K562 (cell line): ENCODE data around the gene ZGLP1. TPM values are rescaled to one million over a fixed set of nuclear protein-coding genes. Genes with fewer than 3 reads are reported as not detected.

Source experiments
- ATAC-seq: fragments of 200-7000 bp; cut with Tn5 transposase; 3 replicates; pipeline ENCODE4 v1.9.1; 2020; ENCODE audit warnings: moderate library complexity
- BruUV-seq: library from RNA; stranded (reverse); fragments of 400-500 nt; replicated peaks from 2 replicates; lab custom pipeline; 2021; lab: Mats Ljungman, UMichigan
- CTCF ChIA-PET: fragments of 300-600 bp; formaldehyde crosslinking; extraction: SDS; loops from one replicate; lab custom pipeline; 2021; ENCODE audit warnings: low intra/inter-chr PET ratio; lab: Yijun Ruan, JAX
- POLR2A ChIA-PET: fragments of 300-600, 350-650 bp; sonication (Branson Sonifier 250); formaldehyde crosslinking; extraction: SDS; loops from one replicate; lab custom pipeline; 2021; ENCODE audit warnings: antibody characterized with exemption, inconsistent platforms; lab: Yijun Ruan, JAX
- DNase-seq, 4 experiments: peaks; one replicate each; pipeline versions ENCODE4 v3.0.0 to v3.0.0-alpha.2; 2011 to 2018; ENCODE audit warnings: low spot score in 3 of 4, mixed read lengths in 3 of 4; ENCODE audit errors: extremely low read depth in 1 of 4
- FAIRE-seq: peaks from 2 replicates; lab custom pipeline; 2011; peaks lifted over from hg19 to GRCh38; lab: Jason Lieb, UNC
- H2AFZ ChIP-seq: 2 replicates; pipeline ENCODE4 v1.6.0; 2011; ENCODE audit warnings: low read depth, low read length, control low read depth, inconsistent platforms
- H3K27ac ChIP-seq: fragments of 200-600 bp; 3 replicates; pipeline ENCODE4 v1.8.0; 2011; ENCODE audit warnings: low read depth, mild to moderate bottlenecking, control low read depth, inconsistent platforms, low read length, moderate library complexity, mixed read lengths; ENCODE audit errors: extremely low read depth
- H3K27me3 ChIP-seq, 2 experiments: fragments of 300-600 bp in 1 of 2; 2 replicates in 1 of 2; 3 replicates in 1 of 2; pipeline versions ENCODE4 v1.6.0 to v1.8.0; 2011; ENCODE audit warnings: inconsistent platforms in 2 of 2, low read length in 2 of 2, mild to moderate bottlenecking in 1 of 2, mixed read lengths in 1 of 2, moderate library complexity in 1 of 2; ENCODE audit not compliant: control insufficient read depth in 2 of 2, insufficient read depth in 2 of 2
- H3K36me3 ChIP-seq: fragments of 300-600 bp; 3 replicates; pipeline ENCODE4 v1.8.0; 2011; ENCODE audit warnings: mild to moderate bottlenecking, low read length, inconsistent platforms; ENCODE audit not compliant: control insufficient read depth, insufficient read depth
- H3K4me1 ChIP-seq, 2 experiments: fragments of 200-600 bp in 1 of 2; replicated peaks in 1 of 2; 2 replicates in 1 of 2; 3 replicates in 1 of 2; pipeline versions ENCODE4 v1.5.1 to v1.8.0; 2011; ENCODE audit warnings: inconsistent platforms in 2 of 2, low read length in 2 of 2, mild to moderate bottlenecking in 1 of 2, mixed read lengths in 1 of 2, moderate library complexity in 1 of 2; ENCODE audit not compliant: control insufficient read depth in 2 of 2, insufficient read depth in 2 of 2
- H3K4me2 ChIP-seq: 2 replicates; pipeline ENCODE4 v1.6.1; 2011; ENCODE audit warnings: low read length, control low read depth, inconsistent platforms, mixed read lengths; ENCODE audit not compliant: insufficient read depth
- H3K4me3 ChIP-seq: fragments of 200-600 bp; sonication (generic), shearing (Covaris generic); 2 replicates; pipeline ENCODE4 v1.5.1; 2016; ENCODE audit warnings: control low read depth, inconsistent platforms
- H3K79me2 ChIP-seq: fragments of 200-600 bp; 3 replicates; pipeline ENCODE4 v1.8.0; 2011; ENCODE audit warnings: low read length, inconsistent platforms; ENCODE audit not compliant: control insufficient read depth, insufficient read depth
- H3K9ac ChIP-seq, 2 experiments: 2 replicates each; pipeline versions ENCODE4 v1.6.0 to v1.6.1; 2011; ENCODE audit warnings: low read depth in 2 of 2, low read length in 2 of 2, control low read depth in 1 of 2, inconsistent platforms in 1 of 2, mild to moderate bottlenecking in 1 of 2, mixed read lengths in 1 of 2; ENCODE audit not compliant: insufficient read depth in 1 of 2
- H3K9me1 ChIP-seq: one replicate; pipeline ENCODE4 v1.6.0; 2011; ENCODE audit warnings: inconsistent platforms, mild to moderate bottlenecking, low read length, moderate library complexity; ENCODE audit not compliant: control insufficient read depth, insufficient read depth
- H3K9me3 ChIP-seq: replicated peaks from 2 replicates; pipeline ENCODE4 v1.5.1; 2011; ENCODE audit warnings: low read depth, low read length, inconsistent platforms; ENCODE audit not compliant: control insufficient read depth, insufficient read depth
- H4K20me1 ChIP-seq: replicated peaks from 2 replicates; pipeline ENCODE4 v1.6.1; 2011; ENCODE audit warnings: low read length, inconsistent platforms, mixed read lengths; ENCODE audit not compliant: control insufficient read depth, insufficient read depth
- ATF3 ChIP-seq, 2 experiments: fragments of 450-650 bp in 1 of 2; sonication (generic) in 1 of 2; formaldehyde crosslinking in 1 of 2; IDR thresholded peaks in 1 of 2; conservative IDR thresholded peaks in 1 of 2; 2 replicates each; pipeline versions ENCODE4 v1.6.1 to v1.8.1; 2016 to 2023; ENCODE audit warnings: mild to moderate bottlenecking in 2 of 2, moderate library complexity in 2 of 2, inconsistent platforms in 1 of 2, missing genetic modification reagents in 1 of 2
- HSF4 ChIP-seq: fragments of 250-450 bp; sonication (Bioruptor Pico); IDR thresholded peaks from 2 replicates; pipeline ENCODE4 v2.1.2; 2022; ENCODE audit warnings: mild to moderate bottlenecking, moderate library complexity, borderline replicate concordance
- IFI16 ChIP-seq: fragments of 250-450 bp; sonication (Bioruptor Pico); IDR thresholded peaks from 2 replicates; pipeline ENCODE4 v2.1.2; 2022; ENCODE audit warnings: mild to moderate bottlenecking, inconsistent platforms
- RBM22 ChIP-seq: fragments of 200-400 bp; formaldehyde crosslinking; IDR thresholded peaks from 2 replicates; pipeline ENCODE4 v1.6.1; 2018; ENCODE audit warnings: low read length, low read depth; ENCODE audit not compliant: poor library complexity, severe bottlenecking
- SP1 ChIP-seq: sonication (generic); formaldehyde crosslinking; IDR thresholded peaks from 2 replicates; pipeline ENCODE4 v1.8.1; 2022; ENCODE audit warnings: mild to moderate bottlenecking, missing genetic modification reagents
- TCF7 ChIP-seq: sonication (generic); IDR thresholded peaks from 2 replicates; pipeline ENCODE4 v1.6.1; 2016; ENCODE audit warnings: antibody characterized with exemption, borderline replicate concordance
- ZBTB33 ChIP-seq: sonication (generic); formaldehyde crosslinking; IDR thresholded peaks from 2 replicates; pipeline ENCODE4 v1.8.1; 2023; ENCODE audit warnings: mild to moderate bottlenecking, missing genetic modification reagents
- ZNF124 ChIP-seq: sonication (generic); formaldehyde crosslinking; IDR thresholded peaks from 2 replicates; pipeline ENCODE4 v1.8.1; 2022; ENCODE audit warnings: missing genetic modification reagents
- ZNF77 ChIP-seq: fragments of 250-450 bp; sonication (Bioruptor Pico); IDR thresholded peaks from 2 replicates; pipeline ENCODE4 v1.5.0; 2020
- ZNF830 ChIP-seq: fragments of 250-450 bp; sonication (Bioruptor Pico); IDR thresholded peaks from 2 replicates; pipeline ENCODE4 v1.5.0; 2021; ENCODE audit warnings: mild to moderate bottlenecking
- WGBS: fragments of 100-300 bp; shearing (Covaris generic); methylation state at CpG from one replicate; pipeline ENCODE4 v1.1.6; 2016; ENCODE audit warnings: low coverage, mixed read lengths; ENCODE audit not compliant: insufficient coverage; ENCODE audit errors: missing lambda C conversion rate; 5-methylcytosine and 5-hydroxymethylcytosine counted together
- in situ Hi-C: fragments of 300-500 bp; cut with MboI; formaldehyde crosslinking; loops from 4 replicates; pipeline ENCODE4 v1.15.0; 2018; ENCODE audit warnings: inconsistent platforms, mixed read lengths
- intact Hi-C: fragments of 100-400 bp; cut with micrococcal nuclease; formaldehyde crosslinking; loops from 2 replicates; pipeline ENCODE4 v1.14.2; 2022
- polyA plus RNA-seq, 8 experiments: library from polyadenylated mRNA; depleted of rRNA in 4 of 8; stranded (reverse) in 5 of 8; unstranded in 3 of 8; fragments of >200 nt; fragmentation: Nextera tagmentation in 2 of 8; fragmentation: Illumina TruSeq in 1 of 8; extraction: Ambion mirVana in 2 of 8; extraction: Trizol in 1 of 8; gene quantifications; 2 replicates each; pipeline versions ENCODE4 v1.2.1 to v1.2.3, GENCODE V29; 2011 to 2014; ENCODE audit warnings: inconsistent platforms in 1 of 8, missing spikeins in 1 of 8
- total RNA-seq, 7 experiments: library from RNA; depleted of rRNA in 6 of 7; stranded (reverse); fragments of >200 nt in 6 of 7; fragmentation: Illumina TruSeq in 2 of 7; extraction: Trizol in 2 of 7; gene quantifications; 2 replicates each; pipeline versions ENCODE4 v1.2.1 to v1.2.3, GENCODE V29; 2011 to 2021; ENCODE audit warnings: low replicate concordance in 1 of 7
- TF ChIP-seq, protein P1 (sequence below): fragments of 200-800 bp; sonication (Bioruptor generic); IDR thresholded peaks from 2 replicates; pipeline ENCODE4 v1.6.1; 2016; ENCODE audit warnings: missing genetic modification characterization, missing compliant biosample characterization

The ZGLP1 gene
- total and polyA plus RNA-seq, 9 of the 15 experiments (the other 6 are each of a cell fraction or from before 2014, with no cell fraction given): 0.24 to 4.5 (median 2.2) TPM

DNA sequence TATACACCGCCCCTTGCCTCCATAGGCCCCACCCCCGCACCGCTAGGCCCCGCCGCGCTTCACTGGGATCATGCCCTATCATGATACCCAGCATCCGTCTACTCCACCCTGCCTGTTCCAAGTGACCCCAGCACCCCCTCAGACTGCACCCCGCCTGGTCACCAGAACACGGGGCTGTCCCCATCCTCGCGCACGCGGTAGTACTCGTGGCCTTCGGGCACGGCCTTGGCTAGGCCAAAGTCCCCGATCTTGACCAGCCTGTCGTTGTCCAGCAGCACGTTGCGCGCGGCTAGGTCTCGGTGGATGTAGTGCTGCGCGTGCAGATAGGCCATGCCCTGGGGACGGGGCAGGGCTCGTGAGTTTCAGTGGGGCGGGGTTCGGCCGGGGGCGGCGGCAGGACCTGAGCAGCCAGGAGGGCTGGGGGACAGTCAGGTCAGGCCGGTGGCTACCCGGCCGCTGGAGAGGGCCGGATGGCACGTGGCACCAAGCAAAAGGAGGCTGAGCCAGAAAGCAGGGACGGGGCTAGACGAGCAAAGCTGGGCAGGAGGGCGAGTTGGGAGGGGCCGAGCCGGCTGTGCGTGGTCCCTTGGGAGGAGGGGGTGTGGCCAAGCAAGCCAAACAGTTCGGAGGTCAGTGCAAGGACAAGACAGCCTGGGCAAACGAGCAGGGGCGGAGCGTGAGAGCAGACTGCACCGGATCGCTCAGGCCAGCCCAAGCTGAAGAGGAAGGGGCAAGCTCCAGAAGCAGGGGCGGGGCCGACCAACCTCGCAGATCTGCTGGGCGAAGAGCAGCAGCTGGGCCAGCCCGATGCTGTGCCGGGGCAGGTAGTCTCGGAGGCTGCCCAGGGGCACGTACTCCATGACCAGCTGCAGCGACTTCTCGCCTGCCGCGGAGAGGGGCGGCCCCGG lies 43.4 kb upstream of the ZGLP1 start:
- WGBS: 96% methylated on average over 38 of the region's 63 CpGs
- H2AFZ ChIP-seq: no peak overlapping the region
- H3K4me1 ChIP-seq: peaks cover 0 to 26% of the 10 kb centered on the region in 2 experiments; a peak in 2 of 5 replicates
- no peak overlapping the region for H3K27ac ChIP-seq
- H3K9ac ChIP-seq: peak overlapping the region in 1 of 2 experiments; percentile 35; a peak in 1 of 4 replicates
- POLR2A ChIA-PET: no interaction called here
- no peak for FAIRE-seq
- DNase-seq: peak; percentile 38 to 73 (median 46)
- H3K4me3 ChIP-seq: no peak overlapping the region
- in situ Hi-C loops (no loop called here), intact Hi-C loops (no loop called here)
- H4K20me1 ChIP-seq: no peaks in the 10 kb centered on the region
- no peak overlapping the region for H3K4me2 ChIP-seq
- peaks cover 63% of the 10 kb centered on the region; the same call in 2 of the 3 replicates for H3K36me3 ChIP-seq
- peak; percentile 70; the same call in 2 of the 3 replicates for ATAC-seq
- no TSS peak for BruUV-seq
- no peaks in the 10 kb centered on the region for H3K79me2 ChIP-seq
- H3K9me3 ChIP-seq: no peaks in the 10 kb centered on the region
- CTCF ChIA-PET: no interaction called here
- H3K9me1 ChIP-seq: no peaks in the 10 kb centered on the region
- no peaks in the 10 kb centered on the region for H3K27me3 ChIP-seq
- TF ChIP-seq RBM22 (peak; percentile 51), ZBTB33 (CRISPR knock-in tag) (peak; percentile 96), ATF3 (IDR thresholded peaks at IDR 0.05) (peak; percentile 19; the same call in 1 of the 2 replicates), ATF3 (CRISPR knock-in tag; conservative IDR thresholded peaks at IDR 0.05) (no peak), IFI16 (CRISPR knock-in tag) (no peak), ZNF77 (CRISPR knock-in tag) (no peak), ZNF830 (no peak), TCF7 (no peak), HSF4 (CRISPR knock-in tag) (no peak), ZNF124 (CRISPR knock-in tag) (no peak), SP1 (CRISPR knock-in tag) (no peak)
- TF ChIP-seq, protein P1, sequence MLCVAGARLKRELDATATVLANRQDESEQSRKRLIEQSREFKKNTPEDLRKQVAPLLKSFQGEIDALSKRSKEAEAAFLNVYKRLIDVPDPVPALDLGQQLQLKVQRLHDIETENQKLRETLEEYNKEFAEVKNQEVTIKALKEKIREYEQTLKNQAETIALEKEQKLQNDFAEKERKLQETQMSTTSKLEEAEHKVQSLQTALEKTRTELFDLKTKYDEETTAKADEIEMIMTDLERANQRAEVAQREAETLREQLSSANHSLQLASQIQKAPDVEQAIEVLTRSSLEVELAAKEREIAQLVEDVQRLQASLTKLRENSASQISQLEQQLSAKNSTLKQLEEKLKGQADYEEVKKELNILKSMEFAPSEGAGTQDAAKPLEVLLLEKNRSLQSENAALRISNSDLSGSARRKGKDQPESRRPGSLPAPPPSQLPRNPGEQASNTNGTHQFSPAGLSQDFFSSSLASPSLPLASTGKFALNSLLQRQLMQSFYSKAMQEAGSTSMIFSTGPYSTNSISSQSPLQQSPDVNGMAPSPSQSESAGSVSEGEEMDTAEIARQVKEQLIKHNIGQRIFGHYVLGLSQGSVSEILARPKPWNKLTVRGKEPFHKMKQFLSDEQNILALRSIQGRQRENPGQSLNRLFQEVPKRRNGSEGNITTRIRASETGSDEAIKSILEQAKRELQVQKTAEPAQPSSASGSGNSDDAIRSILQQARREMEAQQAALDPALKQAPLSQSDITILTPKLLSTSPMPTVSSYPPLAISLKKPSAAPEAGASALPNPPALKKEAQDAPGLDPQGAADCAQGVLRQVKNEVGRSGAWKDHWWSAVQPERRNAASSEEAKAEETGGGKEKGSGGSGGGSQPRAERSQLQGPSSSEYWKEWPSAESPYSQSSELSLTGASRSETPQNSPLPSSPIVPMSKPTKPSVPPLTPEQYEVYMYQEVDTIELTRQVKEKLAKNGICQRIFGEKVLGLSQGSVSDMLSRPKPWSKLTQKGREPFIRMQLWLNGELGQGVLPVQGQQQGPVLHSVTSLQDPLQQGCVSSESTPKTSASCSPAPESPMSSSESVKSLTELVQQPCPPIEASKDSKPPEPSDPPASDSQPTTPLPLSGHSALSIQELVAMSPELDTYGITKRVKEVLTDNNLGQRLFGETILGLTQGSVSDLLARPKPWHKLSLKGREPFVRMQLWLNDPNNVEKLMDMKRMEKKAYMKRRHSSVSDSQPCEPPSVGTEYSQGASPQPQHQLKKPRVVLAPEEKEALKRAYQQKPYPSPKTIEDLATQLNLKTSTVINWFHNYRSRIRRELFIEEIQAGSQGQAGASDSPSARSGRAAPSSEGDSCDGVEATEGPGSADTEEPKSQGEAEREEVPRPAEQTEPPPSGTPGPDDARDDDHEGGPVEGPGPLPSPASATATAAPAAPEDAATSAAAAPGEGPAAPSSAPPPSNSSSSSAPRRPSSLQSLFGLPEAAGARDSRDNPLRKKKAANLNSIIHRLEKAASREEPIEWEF (CRISPR knock-in tag): no peak
